Measurements from ENCODE around the gene MAPK4.

The MAPK4 gene

GRCh38 chr18:50642439-50642838 is 82.6 kb downstream of the MAPK4 start:
- no peak for ATAC-seq (ENCODE audit: insufficient read depth, low read depth)
- H3K36me3 ChIP-seq (ENCODE audit: insufficient read depth, low read length): no peaks in the 10 kb centered on the region
- no peak overlapping the region for H2AFZ ChIP-seq (ENCODE audit: low read depth, low read length)
- no peak for DNase-seq
- H3K79me2 ChIP-seq (ENCODE audit: insufficient read depth, low read length): no peaks in the 10 kb centered on the region
- no peak overlapping the region for H3K27ac ChIP-seq (ENCODE audit: low read length)
- H3K4me2 ChIP-seq (ENCODE audit: insufficient read depth, low read length): no peak overlapping the region
- no peaks in the 10 kb centered on the region for H3K27me3 ChIP-seq (ENCODE audit: insufficient read depth, low read length, poor library complexity)
- no peak overlapping the region for H3K9ac ChIP-seq (ENCODE audit: low read depth, low read length)
- no peak for TF ChIP-seq CTCF (IDR thresholded peaks at IDR 0.05; ENCODE audit: borderline replicate concordance, extremely low read depth, low read length, poor library complexity, severe bottlenecking)
- TF ChIP-seq EZH2 (IDR thresholded peaks at IDR 0.05; ENCODE audit: borderline replicate concordance, low read depth, low read length, severe bottlenecking): no peak
- no peaks in the 10 kb centered on the region for H4K20me1 ChIP-seq (ENCODE audit: insufficient read depth, low read length)
- H3K4me1 ChIP-seq (ENCODE audit: insufficient read depth, low read length): no peaks in the 10 kb centered on the region
- H3K4me3 ChIP-seq (ENCODE audit: low read depth in 1 of 2, low read length in 2 of 2): no peak overlapping the region
- no peaks in the 10 kb centered on the region for H3K9me3 ChIP-seq (ENCODE audit: insufficient read depth, low read length, severe bottlenecking)

GRCh38 chr18:50644146-50644545 is 84.3 kb downstream of the MAPK4 start:
- no peaks in the 10 kb centered on the region for H3K36me3 ChIP-seq (ENCODE audit: insufficient read depth, low read length)
- no peaks in the 10 kb centered on the region for H3K27me3 ChIP-seq (ENCODE audit: insufficient read depth, low read length, poor library complexity)
- no peak for TF ChIP-seq CTCF (IDR thresholded peaks at IDR 0.05; ENCODE audit: borderline replicate concordance, extremely low read depth, low read length, poor library complexity, severe bottlenecking)
- TF ChIP-seq EZH2 (IDR thresholded peaks at IDR 0.05; ENCODE audit: borderline replicate concordance, low read depth, low read length, severe bottlenecking): no peak
- DNase-seq (no peak), ATAC-seq (ENCODE audit: insufficient read depth, low read depth) (no peak)
- no peaks in the 10 kb centered on the region for H3K9me3 ChIP-seq (ENCODE audit: insufficient read depth, low read length, severe bottlenecking)
- H4K20me1 ChIP-seq (ENCODE audit: insufficient read depth, low read length): no peaks in the 10 kb centered on the region
- no peak overlapping the region for H2AFZ ChIP-seq (ENCODE audit: low read depth, low read length)
- no peaks in the 10 kb centered on the region for H3K4me1 ChIP-seq (ENCODE audit: insufficient read depth, low read length)
- H3K79me2 ChIP-seq (ENCODE audit: insufficient read depth, low read length): no peaks in the 10 kb centered on the region
- no peak overlapping the region for H3K4me2 ChIP-seq (ENCODE audit: insufficient read depth, low read length)
- no peak overlapping the region for H3K27ac ChIP-seq (ENCODE audit: low read length)
- no peak overlapping the region for H3K9ac ChIP-seq (ENCODE audit: low read depth, low read length)
- no peak overlapping the region for H3K4me3 ChIP-seq (ENCODE audit: low read depth in 1 of 2, low read length in 2 of 2)

GRCh38 chr18:50644807-50645206 is 84.9 kb downstream of the MAPK4 start:
- no peak for ATAC-seq (ENCODE audit: insufficient read depth, low read depth)
- H3K4me3 ChIP-seq (ENCODE audit: low read depth in 1 of 2, low read length in 2 of 2): no peak overlapping the region

More at GRCh38 chr18:50644807-50645206, 84.9 kb downstream of the MAPK4 start:
- Histone ChIP-seq H3K79me2 (ENCODE audit: insufficient read depth, low read length) (no peaks in the 10 kb centered on the region), H3K4me2 (ENCODE audit: insufficient read depth, low read length) (no peak overlapping the region), H3K27me3 (ENCODE audit: insufficient read depth, low read length, poor library complexity) (no peaks in the 10 kb centered on the region), H4K20me1 (ENCODE audit: insufficient read depth, low read length) (no peaks in the 10 kb centered on the region), H3K36me3 (ENCODE audit: insufficient read depth, low read length) (no peaks in the 10 kb centered on the region), H3K27ac (ENCODE audit: low read length) (no peak overlapping the region), H2AFZ (ENCODE audit: low read depth, low read length) (no peak overlapping the region), H3K4me1 (ENCODE audit: insufficient read depth, low read length) (no peaks in the 10 kb centered on the region), H3K9me3 (ENCODE audit: insufficient read depth, low read length, severe bottlenecking) (no peaks in the 10 kb centered on the region), H3K9ac (ENCODE audit: low read depth, low read length) (no peak overlapping the region)
- TF ChIP-seq EZH2 (IDR thresholded peaks at IDR 0.05; ENCODE audit: borderline replicate concordance, low read depth, low read length, severe bottlenecking) (no peak), CTCF (IDR thresholded peaks at IDR 0.05; ENCODE audit: borderline replicate concordance, extremely low read depth, low read length, poor library complexity, severe bottlenecking) (peak; percentile 47)
- DNase-seq: peak; percentile 7

All from DND-41 (cell line).